ENCODE measurements around the gene RARA. TPM values are rescaled to one million over a fixed set of nuclear protein-coding genes. Genes with fewer than 3 reads are reported as not detected.

RARA gene
- polyA plus RNA-seq, 3 donors: 14.9 to 63.9 (median 29.4) TPM

- Histone ChIP-seq H3K27ac (ENCODE audit: low read depth in 1 of 2, low read length in 2 of 2) (peak overlapping the region; percentile 94 to 97), H3K79me2 (ENCODE audit: insufficient read depth, low read length) (peaks cover 97% of the 10 kb centered on the region), H3K27me3 (ENCODE audit: control insufficient read depth in 2 of 2, insufficient read depth in 2 of 2, low read length in 2 of 2) (no peaks in the 10 kb centered on the region), H2AFZ (ENCODE audit: insufficient read depth, low read depth, low read length, poor library complexity, severe bottlenecking) (no peak overlapping the region), H3K9ac (ENCODE audit: insufficient read depth, low read length, poor library complexity, severe bottlenecking) (peak overlapping the region; percentile 95), H3K4me1 (ENCODE audit: control insufficient read depth in 1 of 2, insufficient read depth in 2 of 2, low read length in 2 of 2) (peaks cover 81 to 83% of the 10 kb centered on the region in 2 donors), H3K9me3 (replicated peaks in 1 of 2; ENCODE audit: control insufficient read depth in 1 of 2, insufficient read depth in 1 of 2, low read length in 2 of 2) (no peaks in the 10 kb centered on the region), H3K4me3 (replicated peaks in 1 of 3; ENCODE audit: low read depth in 2 of 3, low read length in 3 of 3) (peak overlapping the region; percentile 66 to 99 (median 90)), H4K20me1 (ENCODE audit: insufficient read depth, low read length) (peaks cover 76% of the 10 kb centered on the region), H3K4me2 (replicated peaks; ENCODE audit: extremely low read depth, low read length, poor library complexity, severe bottlenecking) (peak overlapping the region; percentile 90), H3K36me3 (replicated peaks in 1 of 2; ENCODE audit: control insufficient read depth in 1 of 2, insufficient read depth in 2 of 2, low read length in 2 of 2) (peaks cover 7 to 33% of the 10 kb centered on the region in 2 donors)
- no peak for TF ChIP-seq CTCF (IDR thresholded peaks at IDR 0.05)
- peaks cover 2 to 6% (median 4%) of the 10 kb centered on the region in 3 donors for H3K27me3 Mint-ChIP-seq (ENCODE audit: low read depth in 3 of 3)
- H3K27ac Mint-ChIP-seq: peak overlapping the region; percentile 86 to 97 (median 90)
- intact Hi-C loops (cut with micrococcal nuclease): loop anchor here (2.0 to 5.0 kb wide), 2 partner anchors 24 to 35 kb away; partner anchors contain the start of gene RARA (in 1 of the 2)
- H3K4me1 Mint-ChIP-seq: peaks cover 71% of the 10 kb centered on the region
- 1% methylated on average over 16 of the region's 38 CpGs for WGBS (ENCODE audit: insufficient coverage)
- H3K36me3 Mint-ChIP-seq: peaks cover 47 to 65% of the 10 kb centered on the region in 2 donors
- H3K9me3 Mint-ChIP-seq: peaks cover 0 to 4% (median 0%) of the 10 kb centered on the region in 7 donors
- H3K4me3 Mint-ChIP-seq: peak overlapping the region; percentile 95 to 99
- DNase-seq: no peak
Observed at GRCh38 chr17:40342504-40343218, 33.7 kb downstream of the RARA start.

GRCh38 chr17:40343219-40344119 lies 34.5 kb downstream of the RARA start:
- peaks cover 0 to 3% (median 0%) of the 10 kb centered on the region in 7 donors for H3K9me3 Mint-ChIP-seq
- WGBS (ENCODE audit: insufficient coverage): 70% methylated on average over 2 of the region's 15 CpGs
- no peaks in the 10 kb centered on the region for H3K27me3 ChIP-seq (ENCODE audit: control insufficient read depth in 2 of 2, insufficient read depth in 2 of 2, low read length in 2 of 2)
- H4K20me1 ChIP-seq (ENCODE audit: insufficient read depth, low read length): peaks cover 84% of the 10 kb centered on the region
- DNase-seq: no peak
- no peak for TF ChIP-seq CTCF (IDR thresholded peaks at IDR 0.05)
- peak overlapping the region; percentile 86 to 97 (median 90) for H3K27ac Mint-ChIP-seq
- peaks cover 48 to 65% of the 10 kb centered on the region in 2 donors for H3K36me3 Mint-ChIP-seq
- H3K36me3 ChIP-seq (replicated peaks in 1 of 2; ENCODE audit: control insufficient read depth in 1 of 2, insufficient read depth in 2 of 2, low read length in 2 of 2): peaks cover 14 to 41% of the 10 kb centered on the region in 2 donors
- no peaks in the 10 kb centered on the region for H3K9me3 ChIP-seq (replicated peaks in 1 of 2; ENCODE audit: control insufficient read depth in 1 of 2, insufficient read depth in 1 of 2, low read length in 2 of 2)
- peak overlapping the region; percentile 95 to 99 for H3K4me3 Mint-ChIP-seq
- peak overlapping the region; percentile 95 for H3K9ac ChIP-seq (ENCODE audit: insufficient read depth, low read length, poor library complexity, severe bottlenecking)
- intact Hi-C loops (cut with micrococcal nuclease): loop anchor here (2.0 to 5.0 kb wide), 2 partner anchors 25 to 36 kb away; partner anchors contain the start of gene RARA (in 1 of the 2)
- peaks cover 79 to 83% of the 10 kb centered on the region in 2 donors for H3K4me1 ChIP-seq (ENCODE audit: control insufficient read depth in 1 of 2, insufficient read depth in 2 of 2, low read length in 2 of 2)
- H3K4me1 Mint-ChIP-seq: peaks cover 70% of the 10 kb centered on the region
- no peak overlapping the region for H2AFZ ChIP-seq (ENCODE audit: insufficient read depth, low read depth, low read length, poor library complexity, severe bottlenecking)
- H3K27ac ChIP-seq (ENCODE audit: low read depth in 1 of 2, low read length in 2 of 2): peak overlapping the region; percentile 94 to 97
- peaks cover 97% of the 10 kb centered on the region for H3K79me2 ChIP-seq (ENCODE audit: insufficient read depth, low read length)
- peak overlapping the region; percentile 90 for H3K4me2 ChIP-seq (replicated peaks; ENCODE audit: extremely low read depth, low read length, poor library complexity, severe bottlenecking)
- peaks cover 2 to 6% (median 4%) of the 10 kb centered on the region in 3 donors for H3K27me3 Mint-ChIP-seq (ENCODE audit: low read depth in 3 of 3)
- H3K4me3 ChIP-seq (replicated peaks in 1 of 3; ENCODE audit: low read depth in 2 of 3, low read length in 3 of 3): peak overlapping the region; percentile 66 to 99 (median 90)

All from CD14-positive monocyte (primary cell).